GM12873 (cell line): ENCODE results near the gene GFM2.

Experiments used
- CTCF ChIP-seq: IDR thresholded peaks from 2 replicates; pipeline ENCODE4 v1.5.1; 2012; ENCODE audit warnings: low read depth, mild to moderate bottlenecking, moderate library complexity, low read length, control low read depth; ENCODE audit not compliant: insufficient read depth; ENCODE audit errors: missing control alignments

Gene GFM2

GRCh38 chr5:74672215-74672877 is 94.6 kb downstream of the GFM2 start:
- TF ChIP-seq CTCF, result no peak
